Smooth muscle cell (in vitro differentiated cells): ENCODE results near the gene LRP2. TPM values are rescaled to one million over a fixed set of nuclear protein-coding genes. Genes with fewer than 3 reads are reported as not detected.

Experiments used
- DNase-seq: peaks from one replicate; lab custom pipeline; 2025; ENCODE audit not compliant: unreplicated experiment; lab: John Stamatoyannopoulos, UW
- H2AFZ ChIP-seq: fragments of 200-600 bp; sonication (generic); 2 replicates; pipeline ENCODE4 v1.6.0; 2016; ENCODE audit warnings: antibody characterized with exemption, low read depth, mild to moderate bottlenecking
- H3F3A ChIP-seq: fragments of 200-600 bp; sonication (generic); 2 replicates; pipeline ENCODE4 v1.6.0; 2017; ENCODE audit warnings: antibody characterized with exemption, low read depth
- H3K27ac ChIP-seq: fragments of 200-600 bp; sonication (generic); 2 replicates; pipeline ENCODE4 v1.5.1; 2016; ENCODE audit warnings: low read depth, mild to moderate bottlenecking
- H3K27me3 ChIP-seq: fragments of 200-600 bp; sonication (generic); 2 replicates; pipeline ENCODE4 v1.6.1; 2016; ENCODE audit warnings: low read depth, mild to moderate bottlenecking
- H3K36me3 ChIP-seq: fragments of 200-600 bp; sonication (generic); 2 replicates; pipeline ENCODE4 v1.5.1; 2016; ENCODE audit warnings: low read depth
- H3K4me1 ChIP-seq: fragments of 200-600 bp; sonication (generic); 2 replicates; pipeline ENCODE4 v1.5.1; 2016; ENCODE audit warnings: low read depth
- H3K4me2 ChIP-seq: fragments of 200-600 bp; sonication (generic); 2 replicates; pipeline ENCODE4 v1.6.0; 2016; ENCODE audit warnings: mild to moderate bottlenecking
- H3K4me3 ChIP-seq: fragments of 200-600 bp; sonication (generic); 2 replicates; pipeline ENCODE4 v1.5.1; 2016; ENCODE audit warnings: mild to moderate bottlenecking
- H3K79me2 ChIP-seq: fragments of 200-600 bp; sonication (generic); 2 replicates; pipeline ENCODE4 v1.6.0; 2016; ENCODE audit warnings: low read depth, mild to moderate bottlenecking
- H3K9ac ChIP-seq: fragments of 200-600 bp; sonication (generic); 2 replicates; pipeline ENCODE4 v1.6.0; 2016; ENCODE audit warnings: low read depth
- H3K9me3 ChIP-seq: fragments of 200-600 bp; sonication (generic); replicated peaks from 2 replicates; pipeline ENCODE4 v1.5.1; 2016; ENCODE audit warnings: low read depth
- H4K20me1 ChIP-seq: fragments of 200-600 bp; sonication (generic); 2 replicates; pipeline ENCODE4 v1.6.0; 2016; ENCODE audit warnings: low read depth
- WGBS: methylation state at CpG from one replicate; pipeline ENCODE4 v1.1.7; 2016; ENCODE audit warnings: low lambda C conversion rate; 5-methylcytosine and 5-hydroxymethylcytosine counted together
- polyA plus RNA-seq: library from polyadenylated mRNA; unstranded; fragments of >200 nt; fragmentation: Nextera tagmentation; extraction: Ambion mirVana; gene quantifications from 2 replicates; pipeline ENCODE4 v1.2.1, GENCODE V29; 2016
- total RNA-seq: library from RNA; depleted of rRNA; stranded (reverse); fragments of >200 nt; gene quantifications from 2 replicates; pipeline ENCODE4 v1.2.3, GENCODE V29; 2014
- TF ChIP-seq, protein P1 (sequence below): fragments of 200-600 bp; sonication (generic); IDR thresholded peaks from 2 replicates; pipeline ENCODE4 v1.5.1; 2017; ENCODE audit warnings: borderline replicate concordance, mild to moderate bottlenecking, antibody characterized with exemption; ENCODE audit not compliant: insufficient read depth, poor library complexity, severe bottlenecking

The LRP2 gene
- total and polyA plus RNA-seq, 2 experiments from 2014 or later = 2.7 TPM; not detected in 1

GRCh38 chr2:169260246-169260645 lies 102.1 kb downstream of the LRP2 start:
- DNase-seq = no peak
- Histone ChIP-seq H3K4me3 (no peak overlapping the region), H3K9me3 (no peaks in the 10 kb centered on the region), H2AFZ (no peak overlapping the region), H3K27me3 (no peaks in the 10 kb centered on the region), H4K20me1 (no peaks in the 10 kb centered on the region), H3K27ac (no peak overlapping the region), H3K9ac (no peak overlapping the region), H3K4me2 (no peak overlapping the region), H3K4me1 (no peaks in the 10 kb centered on the region), H3F3A (no peaks in the 10 kb centered on the region), H3K79me2 (no peaks in the 10 kb centered on the region), H3K36me3 (no peaks in the 10 kb centered on the region)
- WGBS = 87% methylated on average over 1 of the region's 1 CpG
- TF ChIP-seq, protein P1, sequence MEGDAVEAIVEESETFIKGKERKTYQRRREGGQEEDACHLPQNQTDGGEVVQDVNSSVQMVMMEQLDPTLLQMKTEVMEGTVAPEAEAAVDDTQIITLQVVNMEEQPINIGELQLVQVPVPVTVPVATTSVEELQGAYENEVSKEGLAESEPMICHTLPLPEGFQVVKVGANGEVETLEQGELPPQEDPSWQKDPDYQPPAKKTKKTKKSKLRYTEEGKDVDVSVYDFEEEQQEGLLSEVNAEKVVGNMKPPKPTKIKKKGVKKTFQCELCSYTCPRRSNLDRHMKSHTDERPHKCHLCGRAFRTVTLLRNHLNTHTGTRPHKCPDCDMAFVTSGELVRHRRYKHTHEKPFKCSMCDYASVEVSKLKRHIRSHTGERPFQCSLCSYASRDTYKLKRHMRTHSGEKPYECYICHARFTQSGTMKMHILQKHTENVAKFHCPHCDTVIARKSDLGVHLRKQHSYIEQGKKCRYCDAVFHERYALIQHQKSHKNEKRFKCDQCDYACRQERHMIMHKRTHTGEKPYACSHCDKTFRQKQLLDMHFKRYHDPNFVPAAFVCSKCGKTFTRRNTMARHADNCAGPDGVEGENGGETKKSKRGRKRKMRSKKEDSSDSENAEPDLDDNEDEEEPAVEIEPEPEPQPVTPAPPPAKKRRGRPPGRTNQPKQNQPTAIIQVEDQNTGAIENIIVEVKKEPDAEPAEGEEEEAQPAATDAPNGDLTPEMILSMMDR = no peak

GRCh38 chr2:169259402-169259801 lies 102.9 kb downstream of the LRP2 start:
- Histone ChIP-seq H3K4me2 (no peak overlapping the region), H3K79me2 (no peaks in the 10 kb centered on the region), H3K9me3 (no peaks in the 10 kb centered on the region), H3K9ac (no peak overlapping the region), H3K36me3 (no peaks in the 10 kb centered on the region), H3K27me3 (no peaks in the 10 kb centered on the region), H2AFZ (no peak overlapping the region), H4K20me1 (no peaks in the 10 kb centered on the region), H3K4me1 (no peaks in the 10 kb centered on the region), H3K4me3 (no peak overlapping the region), H3F3A (no peaks in the 10 kb centered on the region), H3K27ac (no peak overlapping the region)
- TF ChIP-seq, protein P1 = no peak
- DNase-seq = no peak
- 80% methylated on average over 5 of the region's 5 CpGs for whole genome bisulfite sequencing

GRCh38 chr2:169258045-169258601 lies 104.2 kb downstream of the LRP2 start:
- TF ChIP-seq, protein P1 = no peak
- H3K27me3 ChIP-seq = no peaks in the 10 kb centered on the region
- H2AFZ ChIP-seq = no peak overlapping the region
- no peak for DNase-seq
- H3K4me1 ChIP-seq = no peaks in the 10 kb centered on the region
- H3K27ac ChIP-seq = no peak overlapping the region
- no peaks in the 10 kb centered on the region for H4K20me1 ChIP-seq
- no peaks in the 10 kb centered on the region for H3F3A ChIP-seq
- H3K36me3 ChIP-seq = no peaks in the 10 kb centered on the region
- no peak overlapping the region for H3K9ac ChIP-seq
- 32% methylated on average over 3 of the region's 3 CpGs for WGBS
- no peaks in the 10 kb centered on the region for H3K79me2 ChIP-seq
- H3K4me3 ChIP-seq = no peak overlapping the region
- H3K4me2 ChIP-seq = no peak overlapping the region
- no peaks in the 10 kb centered on the region for H3K9me3 ChIP-seq

DNA sequence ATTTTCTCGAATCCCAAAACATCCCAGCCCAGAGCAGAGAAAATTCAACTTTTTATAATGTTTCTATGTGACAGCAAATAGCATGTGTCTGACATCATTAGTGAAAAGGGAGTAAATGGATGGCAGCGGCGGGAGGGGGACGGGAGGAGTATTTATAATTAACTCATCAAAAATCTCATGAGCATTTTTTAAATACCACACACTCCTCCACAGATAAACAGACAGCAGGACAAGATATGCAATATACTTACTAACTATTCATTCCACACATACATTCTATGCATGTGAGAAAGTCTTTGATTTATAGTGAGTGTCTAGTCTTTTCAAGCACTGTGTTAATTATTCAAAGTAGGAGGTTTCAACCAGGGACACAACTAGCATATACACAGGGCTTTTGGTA lies 107.6 kb downstream of the LRP2 start:
- H3K4me2 ChIP-seq = no peak overlapping the region
- DNase-seq = no peak
- no peaks in the 10 kb centered on the region for H3K36me3 ChIP-seq
- no peaks in the 10 kb centered on the region for H3K4me1 ChIP-seq
- H3K27ac ChIP-seq = no peak overlapping the region
- H3K27me3 ChIP-seq = no peaks in the 10 kb centered on the region
- no peak overlapping the region for H3K9ac ChIP-seq
- no peaks in the 10 kb centered on the region for H3F3A ChIP-seq
- H4K20me1 ChIP-seq = no peaks in the 10 kb centered on the region
- H3K4me3 ChIP-seq = no peak overlapping the region
- H2AFZ ChIP-seq = no peak overlapping the region
- no peaks in the 10 kb centered on the region for H3K9me3 ChIP-seq
- TF ChIP-seq, protein P1 = no peak
- H3K79me2 ChIP-seq = no peaks in the 10 kb centered on the region
- WGBS = 84% methylated on average over 4 of the region's 4 CpGs
